HUDEP-2 (cell line): Measurements from ENCODE around the gene SLX4IP.

Source experiments
- DNase-seq, 76 experiments: peaks; one replicate each; lab custom pipeline; 2025; ENCODE audit not compliant: unreplicated experiment in 76 of 76; lab: John Stamatoyannopoulos, UW

The SLX4IP gene

GRCh38 chr20:10670501-10671220 lies 235.6 kb downstream of the SLX4IP start:
- DNase-seq = peak in 1 of 76 experiments; percentile 16

GRCh38 chr20:10671221-10671918 lies 236.3 kb downstream of the SLX4IP start:
- peak; percentile 16 to 96 (median 80) for DNase-seq

DNA sequence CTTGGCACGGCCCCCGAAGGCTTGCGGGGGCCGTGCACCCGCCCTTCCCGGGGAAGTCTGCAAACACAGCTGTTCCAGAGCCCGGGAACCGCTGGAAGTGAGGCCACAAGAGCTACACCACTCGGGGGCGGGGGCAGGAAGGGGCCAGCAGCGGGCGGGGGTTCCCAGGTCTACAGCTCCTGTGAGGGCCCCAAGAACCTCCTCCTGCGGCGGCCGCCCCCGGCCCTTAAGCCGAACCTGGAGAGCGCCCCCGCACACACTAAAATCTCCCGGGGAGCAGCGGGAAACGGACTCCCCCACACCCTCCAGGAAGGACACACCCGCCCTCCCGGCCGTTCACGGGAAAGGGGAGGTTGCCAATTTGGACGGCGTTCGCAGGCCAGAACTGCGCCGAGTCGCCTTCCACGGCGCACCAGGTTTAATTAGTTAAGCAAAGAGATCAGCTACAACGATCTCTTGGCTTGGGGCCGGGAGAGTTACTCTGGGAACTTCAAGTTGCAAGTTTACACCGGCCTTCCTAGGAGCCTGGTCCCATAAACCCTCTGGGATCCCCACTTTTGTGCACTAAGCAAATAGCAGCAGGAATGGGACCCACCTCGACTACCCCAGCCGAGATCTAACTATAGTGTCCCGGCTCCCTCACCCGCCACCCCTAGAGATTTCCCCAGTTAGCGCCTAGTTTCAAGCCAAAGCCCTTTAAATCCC lies 237.0 kb downstream of the SLX4IP start:
- DNase-seq = peak in 49 of 76 experiments; percentile 10 to 65 (median 37)

- DNase-seq = peak in 40 of 76 experiments; percentile 7 to 64 (median 33)
Observed at GRCh38 chr20:10672624-10673127, 237.6 kb downstream of the SLX4IP start.

DNA sequence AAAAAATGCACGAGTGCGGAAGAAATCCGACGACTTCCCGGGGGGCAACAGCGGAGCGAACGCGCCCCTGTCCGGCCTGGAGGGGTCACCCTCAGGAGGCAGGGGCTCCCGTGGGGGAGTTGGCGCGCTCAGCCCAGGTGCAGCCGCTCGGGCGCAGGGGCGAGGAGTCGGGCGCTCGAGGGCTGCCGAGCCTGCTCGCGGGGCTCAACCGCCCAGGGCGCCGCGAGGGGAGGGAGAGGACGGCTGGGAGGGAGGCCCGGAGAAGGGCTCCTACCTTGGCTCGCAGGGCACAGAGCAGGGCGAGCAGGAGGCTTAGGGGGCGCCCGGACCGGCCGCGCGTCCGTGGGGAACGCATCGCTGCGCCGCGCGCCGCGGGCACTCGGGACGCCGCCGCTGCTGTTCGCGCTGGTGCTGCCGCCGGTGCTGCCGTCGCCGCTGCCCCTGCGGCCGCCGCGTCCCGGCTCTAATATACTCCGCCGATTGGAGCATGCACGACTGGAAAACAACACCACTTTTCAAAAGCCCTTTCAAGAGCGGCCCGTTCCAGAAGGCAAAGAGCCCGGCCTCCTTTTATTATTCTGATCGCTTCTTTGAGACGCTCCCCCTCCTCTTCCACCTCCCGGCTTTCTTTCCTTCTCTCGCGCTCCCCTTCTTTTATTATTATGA lies 238.2 kb downstream of the SLX4IP start:
- DNase-seq = peak in 16 of 76 experiments; percentile 9 to 68 (median 35)

DNA sequence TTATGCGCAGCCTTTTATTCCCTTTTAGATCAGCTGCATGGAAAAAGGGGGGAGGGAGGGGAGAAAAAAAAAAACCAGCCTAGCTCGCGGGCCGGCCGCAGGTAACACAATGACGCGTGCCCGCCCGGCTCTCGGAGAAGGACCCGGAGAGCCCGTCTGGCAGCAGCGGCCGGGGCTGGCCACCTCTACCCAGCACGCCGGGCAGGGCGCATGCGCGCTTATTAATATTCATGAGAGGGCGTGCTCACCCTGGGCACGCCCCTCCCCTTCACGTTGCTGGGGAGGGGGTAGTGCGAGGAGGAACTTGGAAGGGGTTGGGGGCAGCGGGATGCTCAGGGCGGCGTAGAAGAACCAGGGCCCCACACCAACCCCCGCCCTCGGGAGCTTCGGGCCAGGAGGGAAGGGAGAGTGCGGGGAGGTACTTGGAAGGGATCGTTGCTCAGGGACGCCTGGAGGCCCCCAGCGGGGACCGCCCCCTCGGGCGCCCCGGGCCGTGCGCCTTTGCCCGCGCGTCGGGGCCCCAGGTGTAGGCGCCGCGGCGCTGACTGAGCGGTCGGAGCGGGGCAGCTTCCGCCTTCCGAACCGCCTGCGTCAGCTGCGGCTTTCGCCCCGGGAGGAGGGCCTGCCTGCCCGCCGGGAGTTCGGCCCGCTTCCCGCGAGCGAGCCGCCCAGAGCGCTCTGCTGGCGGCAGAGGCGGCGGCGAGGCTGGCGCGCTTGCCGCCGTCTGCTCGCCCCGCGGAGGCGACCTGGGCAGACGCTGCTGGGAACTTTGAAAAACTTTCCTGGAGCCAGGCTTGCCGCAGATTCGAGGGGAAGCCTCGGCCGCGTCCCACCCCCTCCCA lies 239.0 kb downstream of the SLX4IP start, which contains the start of gene JAG1:
Gene JAG1 (minus strand): TSS at position 158 of the 842 bp plus-strand sequence. CDS start 469 bp downstream, outside the sequence.
- DNase-seq = peak in 74 of 76 experiments; percentile 41 to 88 (median 78)

DNA sequence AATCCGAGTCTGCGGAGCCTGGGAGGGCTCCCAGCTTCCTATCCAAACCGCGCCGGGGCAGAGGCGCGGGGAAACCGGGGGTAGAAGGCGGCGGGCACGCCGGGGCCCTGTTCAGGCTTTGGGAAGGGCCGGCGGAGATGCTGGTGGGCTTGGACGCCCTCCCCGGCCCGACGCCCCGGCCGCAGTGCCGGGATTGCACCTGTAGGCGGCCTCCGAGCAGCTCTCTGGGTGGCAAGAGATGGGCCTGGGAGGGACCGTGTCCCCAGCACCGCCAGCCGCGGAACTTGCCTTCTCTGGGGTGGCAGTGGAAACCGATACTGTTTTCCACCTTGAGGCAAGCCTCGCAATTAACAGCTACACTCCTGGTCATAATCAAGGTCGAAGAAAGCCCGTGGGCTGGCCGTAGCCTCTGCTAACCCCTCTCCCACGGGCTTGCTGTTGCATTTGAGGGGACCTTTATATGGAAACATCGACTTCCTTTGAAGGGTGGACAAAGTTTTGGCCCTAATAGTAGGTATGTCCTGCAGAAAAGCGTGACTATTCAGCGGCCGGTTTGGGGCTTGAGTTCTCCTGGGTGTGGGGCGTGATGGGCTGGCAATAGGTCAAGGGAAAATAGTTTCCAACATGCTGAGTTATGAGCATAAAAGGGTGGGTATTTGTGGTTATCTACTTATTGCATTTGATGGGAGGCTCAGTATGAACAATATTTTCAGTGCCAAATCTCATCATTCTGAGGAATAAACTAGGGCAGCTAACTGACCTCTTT lies 239.8 kb downstream of the SLX4IP start:
- DNase-seq = peak in 67 of 76 experiments; percentile 4 to 77 (median 49)

DNA sequence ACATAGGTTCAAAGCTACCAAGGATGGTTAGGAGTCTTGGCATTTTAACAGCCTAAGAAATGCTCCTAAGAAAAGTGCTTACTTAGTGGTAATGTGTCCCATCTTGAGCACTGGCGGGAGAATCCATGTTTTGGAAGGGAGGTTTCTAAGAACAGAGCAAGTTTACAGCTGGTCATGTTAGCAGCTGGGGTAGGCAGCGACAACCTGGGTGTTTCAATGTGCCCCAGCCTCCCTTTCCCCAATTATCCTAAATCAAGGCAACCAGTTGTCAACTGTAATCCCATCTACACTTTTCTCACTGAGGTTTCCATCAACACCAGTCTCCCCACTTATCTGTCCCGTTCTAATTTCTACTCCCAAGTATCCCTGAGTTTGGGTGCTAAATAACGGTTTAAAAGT lies 240.3 kb downstream of the SLX4IP start:
- DNase-seq = no peak

DNA sequence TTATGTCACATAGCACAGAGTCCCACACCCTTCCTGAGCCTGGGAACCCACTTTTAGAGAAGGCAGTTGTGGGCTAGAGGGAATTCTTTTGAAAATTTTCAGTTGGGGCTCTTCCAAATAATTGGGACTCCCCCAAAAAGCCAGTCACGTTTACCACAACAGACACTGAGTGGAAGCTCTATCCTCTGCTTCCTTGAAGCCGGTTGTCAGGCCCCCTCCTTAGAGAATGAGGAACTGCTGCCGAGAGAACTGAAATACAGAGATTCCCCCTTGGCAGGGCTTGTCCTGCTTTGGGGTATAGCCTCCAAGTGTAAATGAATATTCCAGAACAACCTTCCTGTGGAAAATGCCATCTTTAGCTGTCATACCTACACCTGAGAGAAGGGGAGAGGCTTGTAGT lies 241.4 kb downstream of the SLX4IP start:
- DNase-seq = no peak
